A549 treated with AZD9567 at 1 μM for 4 hours (cell line): ENCODE data around the gene ING3. TPM values are rescaled to one million over a fixed set of nuclear protein-coding genes. Genes with fewer than 3 reads are reported as not detected.

Experiments used
- total RNA-seq: library from RNA; stranded (reverse); fragments of 200-300 nt; extraction: Qiagen RNA extraction; gene quantifications from 5 replicates; pipeline ENCODE4 v1.2.3, GENCODE V29; 2022; ENCODE audit not compliant: insufficient read depth

Gene ING3, protein sequence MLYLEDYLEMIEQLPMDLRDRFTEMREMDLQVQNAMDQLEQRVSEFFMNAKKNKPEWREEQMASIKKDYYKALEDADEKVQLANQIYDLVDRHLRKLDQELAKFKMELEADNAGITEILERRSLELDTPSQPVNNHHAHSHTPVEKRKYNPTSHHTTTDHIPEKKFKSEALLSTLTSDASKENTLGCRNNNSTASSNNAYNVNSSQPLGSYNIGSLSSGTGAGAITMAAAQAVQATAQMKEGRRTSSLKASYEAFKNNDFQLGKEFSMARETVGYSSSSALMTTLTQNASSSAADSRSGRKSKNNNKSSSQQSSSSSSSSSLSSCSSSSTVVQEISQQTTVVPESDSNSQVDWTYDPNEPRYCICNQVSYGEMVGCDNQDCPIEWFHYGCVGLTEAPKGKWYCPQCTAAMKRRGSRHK
- total RNA-seq = 4.3 to 5.9 TPM (median 5.7 TPM) in 5 replicates

DNA sequence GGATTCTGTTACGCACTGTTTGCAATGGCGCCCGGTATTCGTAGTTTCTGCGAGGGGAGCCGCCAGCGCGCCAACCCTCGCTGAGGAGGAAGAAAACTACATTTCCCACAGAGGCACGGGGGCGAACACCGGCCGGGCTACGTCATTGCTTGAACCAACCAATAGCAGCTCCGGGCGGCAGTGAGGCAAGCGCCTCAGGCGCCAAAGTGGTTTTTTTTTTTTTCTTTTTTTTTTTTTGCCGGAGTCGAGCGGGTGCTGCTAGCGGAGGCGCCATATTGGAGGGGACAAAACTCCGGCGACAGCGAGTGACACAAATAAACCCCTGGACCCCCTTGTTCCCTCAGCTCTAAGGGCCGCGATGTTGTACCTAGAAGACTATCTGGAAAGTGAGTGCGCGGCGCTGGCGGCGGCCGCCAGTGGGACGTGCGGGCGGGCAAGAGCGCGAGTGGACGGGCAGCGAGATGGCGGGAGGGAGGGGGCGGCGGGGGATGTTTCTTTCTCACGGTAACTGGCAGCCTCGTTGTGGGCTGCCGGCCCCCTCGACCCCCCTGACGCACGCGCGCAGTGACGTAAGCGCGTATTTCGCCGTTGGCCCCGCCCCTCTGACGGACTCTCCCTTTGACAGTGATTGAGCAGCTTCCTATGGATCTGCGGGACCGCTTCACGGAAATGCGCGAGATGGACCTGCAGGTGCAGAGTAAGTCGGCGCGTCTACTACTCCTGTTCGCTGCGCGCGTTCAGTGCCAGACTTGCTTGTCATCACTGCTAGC, at the start of gene ING3:
Gene ING3, plus strand, starts transcription at position 239 of the 770 bp plus-strand sequence. Its CDS starts 120 bp downstream, at position 359.

DNA sequence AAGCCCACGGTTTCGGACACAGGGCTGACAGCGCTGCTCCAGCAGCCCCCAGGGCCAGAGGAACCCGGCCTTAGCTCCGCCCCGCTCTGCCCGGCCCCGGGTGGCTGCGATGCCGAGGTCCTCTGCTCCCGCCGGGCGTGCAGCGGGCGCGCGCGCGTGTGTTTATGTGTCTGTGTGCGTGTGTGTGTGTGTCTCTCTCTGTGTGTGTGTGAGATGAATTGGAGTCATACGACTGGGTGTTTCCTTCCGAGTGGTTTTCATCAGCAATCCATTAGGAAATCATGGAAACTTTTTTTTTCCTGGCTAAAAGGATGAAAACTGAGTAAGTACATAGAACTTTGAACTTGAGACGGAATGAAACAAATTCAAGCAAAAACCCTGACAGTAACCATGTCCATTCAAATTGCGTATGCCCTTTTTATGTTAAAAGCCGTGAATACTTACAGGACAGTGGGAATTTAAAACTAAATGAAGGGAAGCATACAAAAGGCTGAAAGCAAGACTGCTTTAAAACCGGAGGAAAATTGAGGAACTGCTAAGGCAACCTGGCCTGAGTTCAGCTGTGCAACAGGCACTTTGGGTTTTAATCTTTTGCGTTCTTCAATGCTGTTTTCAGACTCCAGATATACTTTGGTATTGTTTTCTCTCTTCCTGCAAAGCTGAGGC, 38.1 kb downstream of the ING3 start, which contains the start of gene CPED1:
Gene CPED1, plus strand, starts transcription at position 121 of the 666 bp plus-strand sequence. CDS start 911 bp downstream, outside the sequence.

Other genes with a start within 250 kb of the ING3 start
- gene TSPAN12, start 92.6 kb upstream of the ING3 start, total RNA-seq = 0.41 to 0.82 TPM (median 0.70 TPM) in 4 of 5 replicates, not detected in the other
- gene CPED1, start 37.9 kb downstream of the ING3 start, total RNA-seq = 0.03 to 0.10 TPM in 2 of 5 replicates, not detected in the others